HG03378 (cell line): ENCODE results near the gene ZNF629.
A peak's percentile ranks its signal among the peaks of the same experiment; 100 is the strongest.

ENCODE experiments used
- ATAC-seq: cut with Tn5 transposase; IDR thresholded peaks from one replicate; pipeline ENCODE4 v1.9.1; 2021; ENCODE audit warnings: mild to moderate bottlenecking, moderate library complexity; ENCODE audit not compliant: unreplicated experiment

ZNF629 gene

GRCh38 chr16:30750201-30750600 lies 36.8 kb downstream of the ZNF629 start:
- ATAC-seq = no peak

GRCh38 chr16:30748634-30749445 lies 38.2 kb downstream of the ZNF629 start:
- ATAC-seq = no peak

DNA sequence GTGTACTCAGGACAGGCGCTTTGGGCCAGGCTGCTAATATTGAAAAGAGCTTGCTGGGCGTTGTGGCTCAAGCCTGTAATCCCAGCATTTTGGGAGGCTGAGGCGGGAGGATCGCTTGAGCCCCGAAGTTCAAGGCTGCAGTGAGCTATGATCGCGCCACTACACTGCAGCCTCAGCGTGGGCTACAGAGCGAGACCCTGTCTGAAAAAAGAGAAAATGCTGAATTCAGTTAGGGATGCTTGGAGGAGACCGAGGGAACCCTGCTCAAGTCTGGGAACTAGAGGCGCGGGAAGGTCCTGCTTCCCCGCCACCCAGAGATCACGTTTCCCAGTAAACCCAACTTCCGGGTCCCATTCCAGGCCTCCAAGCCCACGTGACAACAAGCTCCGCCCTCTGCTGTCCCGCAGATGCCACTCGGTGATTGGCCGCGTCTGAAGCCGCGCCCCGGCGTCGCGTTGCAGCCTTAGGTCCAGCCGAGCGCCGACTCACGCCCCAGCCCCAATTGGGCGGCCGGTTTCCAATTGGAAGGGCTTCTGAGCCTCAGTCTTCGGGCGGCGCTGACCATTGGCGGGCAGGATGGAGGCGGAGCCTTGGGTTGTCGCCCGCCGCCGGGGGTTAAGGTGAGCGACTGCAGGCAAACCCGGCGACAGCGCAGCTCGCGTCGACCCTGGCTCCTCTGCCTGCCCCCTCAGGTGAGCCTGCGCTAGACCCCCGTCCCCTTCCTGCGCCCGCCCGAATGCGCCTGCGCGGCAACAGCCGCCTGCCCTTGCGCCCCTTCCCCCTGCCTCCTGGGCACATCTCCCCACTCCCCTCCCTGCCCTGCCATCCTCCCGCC lies 39.0 kb downstream of the ZNF629 start, which contains the start of gene PHKG2:
TSS of gene PHKG2 (plus strand) at position 627 of the 835 bp plus-strand sequence. CDS start 396 bp downstream, outside the sequence.
- peak; percentile 89 for ATAC-seq

DNA sequence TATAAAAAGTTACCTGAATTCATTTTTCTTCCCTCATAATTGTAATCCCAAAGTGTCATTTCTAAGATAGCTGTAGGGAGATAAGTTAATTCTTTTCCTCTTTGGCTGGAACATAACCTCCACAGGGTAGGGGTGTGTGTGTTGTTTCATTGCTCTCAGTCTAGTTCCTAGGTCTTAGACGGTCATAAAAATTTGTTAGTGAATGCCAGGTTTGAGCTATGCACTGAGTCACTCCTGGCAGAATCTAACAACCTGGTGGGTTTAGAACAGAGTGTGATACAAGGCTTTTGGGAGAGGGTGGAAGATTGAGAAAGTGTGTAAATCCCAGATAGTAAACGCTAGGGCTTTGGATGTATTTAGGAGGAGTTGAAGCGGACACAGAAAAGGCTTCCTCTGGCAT lies 39.7 kb downstream of the ZNF629 start:
- ATAC-seq = no peak

DNA sequence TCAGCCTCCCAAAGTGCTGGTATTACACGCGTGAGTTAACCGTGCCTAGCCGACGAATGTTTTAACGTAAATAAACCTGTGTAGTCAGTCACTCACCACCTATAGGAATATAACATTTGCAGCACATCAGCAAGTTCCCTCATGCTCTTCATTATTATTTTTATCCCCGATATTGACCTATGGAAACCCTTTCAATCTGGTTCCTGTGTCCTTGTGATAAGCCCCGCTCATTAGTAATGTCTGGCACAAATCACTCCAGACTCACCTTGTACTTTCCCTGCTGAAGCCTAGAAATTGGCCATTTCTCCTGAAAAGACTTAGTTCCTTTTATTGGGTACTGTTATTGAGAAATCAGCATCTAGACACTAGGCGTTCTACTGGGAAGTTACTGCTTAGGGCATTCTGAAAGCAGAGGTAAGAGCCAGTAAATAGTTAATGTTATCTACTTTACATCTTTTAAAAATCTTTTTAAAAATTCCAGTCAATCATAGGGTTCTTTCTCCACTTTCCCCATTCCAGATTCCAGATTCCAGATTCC lies 40.3 kb downstream of the ZNF629 start:
- no peak for ATAC-seq

DNA sequence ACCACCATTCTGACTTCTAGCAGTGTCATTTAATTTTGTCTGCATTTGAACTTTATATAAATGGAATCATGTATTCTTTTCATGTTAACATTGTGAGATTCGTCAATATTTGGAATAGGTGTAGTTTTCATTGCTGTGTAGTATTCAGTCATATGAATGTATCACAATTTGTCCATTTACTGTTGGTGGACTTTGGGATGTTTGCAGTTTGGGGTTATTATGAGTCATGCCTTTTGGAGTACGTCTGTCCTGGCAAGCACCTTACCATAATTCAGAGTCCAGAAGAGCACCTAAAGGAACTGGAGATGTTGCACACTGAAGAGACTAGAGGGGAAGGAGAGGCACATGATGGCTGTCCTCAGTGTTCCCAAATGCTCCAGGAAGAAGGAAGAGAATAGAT lies 41.9 kb downstream of the ZNF629 start:
- ATAC-seq = no peak

- ATAC-seq = no peak
These were observed 42.8 kb downstream of the ZNF629 start for GRCh38 chr16:30744183-30744582.

DNA sequence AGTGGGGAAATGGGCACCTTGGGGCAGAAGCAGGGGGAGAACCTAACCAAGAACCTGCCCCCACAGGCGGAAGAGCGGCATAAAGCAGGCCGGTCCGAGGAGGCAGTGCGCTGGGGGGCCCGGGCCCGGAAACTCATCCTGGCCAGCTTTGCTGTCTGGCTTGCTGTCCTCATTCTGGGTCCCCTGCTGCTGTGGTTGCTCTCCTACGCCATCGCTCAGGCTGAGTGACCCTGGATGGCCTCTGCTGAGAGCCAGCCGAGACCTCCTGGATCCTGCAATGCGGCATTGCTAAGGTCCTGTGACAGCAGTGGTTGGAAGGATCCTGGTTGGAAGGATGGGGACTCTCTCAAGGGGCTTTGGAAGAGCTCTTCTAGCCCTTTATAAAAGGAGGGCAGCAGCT lies 43.3 kb downstream of the ZNF629 start:
- ATAC-seq = no peak

GRCh38 chr16:30741461-30741914 lies 45.5 kb downstream of the ZNF629 start:
- no peak for ATAC-seq

DNA sequence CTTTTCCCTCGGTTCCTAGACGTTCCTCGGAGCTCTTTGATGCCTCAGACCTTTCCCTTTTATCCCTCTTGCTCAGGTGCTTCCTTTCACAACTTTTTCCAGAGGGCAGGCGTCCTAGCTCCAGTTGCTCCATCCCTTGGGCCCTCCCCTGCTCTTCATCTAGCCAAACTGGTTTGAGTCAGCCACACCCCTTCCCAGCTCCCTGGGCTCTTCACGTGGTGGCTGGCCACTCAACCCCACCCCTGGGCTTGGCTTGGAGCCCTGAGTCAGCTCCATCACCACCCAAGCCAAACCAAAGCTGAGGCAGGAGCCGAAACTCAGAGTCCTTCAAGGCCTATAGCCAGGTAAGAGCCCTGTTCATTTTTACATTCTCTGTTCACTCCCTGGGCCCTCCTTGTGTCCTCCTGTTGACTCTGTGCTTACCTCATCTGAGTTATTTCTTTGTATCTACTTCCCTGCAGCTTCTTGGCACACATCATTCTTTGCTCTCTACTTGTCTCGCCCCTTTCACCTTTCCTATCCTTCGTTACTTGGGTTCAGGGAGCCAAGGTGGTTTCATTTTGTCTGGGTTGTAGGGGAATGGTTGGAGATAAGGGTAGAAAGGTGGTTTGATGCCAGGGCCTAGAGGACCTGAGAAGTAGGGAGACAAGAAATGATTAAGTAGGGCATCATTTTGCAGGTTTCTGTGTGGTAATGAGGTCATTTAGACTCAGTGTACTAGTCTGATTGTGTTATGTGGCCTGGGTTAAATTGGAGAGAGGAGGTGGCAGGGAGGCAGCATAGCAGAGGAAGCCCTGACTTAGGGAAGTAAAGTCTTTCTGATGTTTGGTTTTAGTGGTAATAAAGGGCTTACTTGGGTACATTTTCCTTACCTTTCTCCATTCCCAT lies 46.4 kb downstream of the ZNF629 start:
- no peak for ATAC-seq

DNA sequence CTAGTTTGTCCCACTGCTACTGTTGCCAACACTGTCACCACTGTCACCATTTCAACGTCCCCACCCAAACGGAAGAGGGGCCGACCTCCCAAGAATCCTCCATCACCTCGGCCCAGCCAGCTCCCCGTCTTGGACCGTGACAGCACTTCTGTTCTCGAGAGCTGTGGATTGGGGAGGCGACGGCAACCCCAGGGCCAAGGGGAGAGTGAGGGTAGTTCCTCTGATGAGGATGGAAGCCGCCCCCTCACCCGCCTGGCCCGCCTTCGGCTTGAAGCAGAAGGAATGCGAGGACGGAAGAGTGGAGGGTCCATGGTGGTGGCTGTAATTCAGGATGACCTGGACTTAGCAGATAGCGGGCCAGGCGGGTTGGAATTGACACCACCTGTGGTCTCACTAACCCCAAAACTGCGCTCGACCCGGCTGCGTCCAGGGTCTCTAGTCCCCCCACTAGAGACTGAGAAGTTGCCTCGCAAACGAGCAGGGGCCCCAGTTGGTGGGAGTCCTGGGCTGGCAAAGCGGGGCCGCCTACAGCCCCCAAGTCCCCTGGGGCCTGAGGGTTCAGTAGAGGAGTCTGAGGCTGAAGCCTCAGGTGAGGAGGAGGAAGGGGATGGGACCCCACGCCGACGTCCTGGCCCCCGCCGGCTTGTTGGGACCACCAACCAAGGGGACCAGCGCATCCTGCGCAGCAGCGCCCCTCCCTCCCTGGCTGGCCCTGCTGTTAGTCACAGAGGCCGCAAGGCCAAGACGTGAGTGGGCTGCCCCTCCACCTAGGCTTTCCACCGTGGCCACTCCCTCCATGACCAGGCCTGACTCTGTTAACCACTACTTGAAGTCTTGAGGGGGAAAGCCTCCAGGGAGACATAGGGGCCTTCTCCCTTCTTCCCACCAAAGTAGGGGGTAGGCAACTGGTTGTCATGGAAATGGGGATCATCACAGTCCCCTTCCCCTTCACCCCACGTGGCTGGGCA lies 47.7 kb downstream of the ZNF629 start:
- no peak for ATAC-seq

- ATAC-seq = no peak
These were observed 49.0 kb downstream of the ZNF629 start for GRCh38 chr16:30737794-30738648.

GRCh38 chr16:30736995-30737793 lies 49.8 kb downstream of the ZNF629 start:
- ATAC-seq = no peak

DNA sequence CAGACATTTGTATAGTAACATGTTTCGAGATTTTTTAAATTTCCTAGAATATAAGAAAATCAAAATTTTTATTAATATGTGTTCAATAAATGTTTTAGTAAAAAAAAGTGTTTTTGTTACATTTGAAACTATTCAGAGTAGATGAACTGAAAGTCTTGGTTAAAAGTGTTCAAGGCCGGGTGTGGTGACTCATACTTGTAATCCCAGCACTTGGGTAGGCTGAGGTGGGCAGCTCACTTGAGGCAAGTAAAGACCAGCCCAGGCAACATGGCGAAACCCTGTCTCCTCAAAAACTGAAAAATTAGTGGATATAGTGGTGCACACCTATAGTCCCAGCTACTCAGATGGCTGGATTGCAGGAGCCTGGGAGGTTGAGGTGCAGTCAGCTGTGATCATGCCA lies 55.6 kb downstream of the ZNF629 start:
- no peak for ATAC-seq

DNA sequence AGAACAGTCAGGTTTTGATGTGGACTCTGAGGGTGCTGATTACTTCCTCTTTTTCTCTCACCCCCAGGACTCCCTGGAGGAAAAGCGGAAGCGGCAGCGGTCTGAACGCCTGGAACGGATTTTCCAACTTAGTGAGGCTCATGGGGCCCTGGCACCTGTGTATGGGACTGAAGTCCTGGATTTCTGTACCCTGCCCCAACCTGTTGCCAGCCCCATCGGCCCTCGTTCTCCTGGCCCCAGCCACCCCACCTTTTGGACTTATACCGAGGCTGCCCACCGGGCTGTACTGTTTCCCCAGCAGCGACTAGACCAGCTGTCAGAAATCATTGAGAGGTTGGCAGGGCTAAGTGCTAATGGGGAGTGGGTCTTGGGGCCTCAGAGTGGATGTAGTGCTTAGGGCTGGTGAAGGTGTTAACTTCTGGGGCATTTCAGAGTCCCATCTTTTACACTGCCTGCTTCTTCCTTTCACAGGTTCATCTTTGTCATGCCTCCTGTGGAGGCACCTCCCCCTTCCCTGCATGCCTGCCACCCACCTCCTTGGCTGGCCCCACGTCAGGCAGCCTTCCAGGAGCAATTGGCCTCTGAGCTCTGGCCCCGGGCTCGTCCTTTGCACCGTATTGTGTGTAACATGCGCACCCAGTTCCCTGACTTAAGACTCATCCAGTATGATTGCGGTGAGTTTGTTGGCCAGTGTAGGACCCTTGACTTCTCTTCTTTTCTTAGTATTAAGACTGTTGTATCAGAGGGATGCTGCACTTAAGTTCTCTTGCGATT lies 57.9 kb downstream of the ZNF629 start:
- ATAC-seq = no peak
